Gastrocnemius medialis (tissue), 4 donors: Measurements from ENCODE around the gene KLHDC10.

ENCODE experiments used
- CTCF ChIP-seq, 5 experiments: fragments of 450-650 bp in 3 of 5; fragments of 200-600 bp in 2 of 5; sonication (generic) in 2 of 5; IDR thresholded peaks in 4 of 5; conservative IDR thresholded peaks in 1 of 5; 1 replicate in 4 of 5; 2 replicates in 1 of 5; pipeline ENCODE4 v1.5.1; 2016 to 2019; ENCODE audit warnings: antibody characterized with exemption in 5 of 5, mild to moderate bottlenecking in 3 of 5, moderate library complexity in 3 of 5
- POLR2A ChIP-seq, 2 donors: fragments of 450-650 bp; IDR thresholded peaks; one replicate each; pipeline ENCODE4 v1.6.1; 2017; ENCODE audit warnings: antibody characterized with exemption in 2 of 2, mild to moderate bottlenecking in 2 of 2, moderate library complexity in 2 of 2

- TF ChIP-seq POLR2A (IDR thresholded peaks at IDR 0.05) (no peak), CTCF (IDR thresholded peaks at IDR 0.05 in 4 of 5, conservative IDR thresholded peaks at IDR 0.05 in 1 of 5) (no peak)
Observed at GRCh38 chr7:130141884-130142653, 71.7 kb downstream of the KLHDC10 start.
